NCI-H526 (cell line): ENCODE data around the gene GNG7.
A peak's percentile ranks its signal among the peaks of the same experiment; 100 is the strongest.
"Not testable (repeated sequence)": the region's sequence is repeated elsewhere in the genome, so short reads cannot be mapped to it uniquely, and the experiment has no call there.

Experiments
- DNase-seq, 2 experiments: peaks; one replicate each; lab custom pipeline; 2025; lab: John Stamatoyannopoulos, UW

The GNG7 gene

GRCh38 chr19:2484178-2484937 is 218.1 kb downstream of the GNG7 start:
- no peak for DNase-seq

- DNase-seq = no peak
Observed at GRCh38 chr19:2483484-2484151, 218.9 kb downstream of the GNG7 start.

GRCh38 chr19:2483084-2483483 is 219.4 kb downstream of the GNG7 start:
- DNase-seq = no peak

- no peak for DNase-seq
Observed at GRCh38 chr19:2482354-2483038, 220.0 kb downstream of the GNG7 start.

- DNase-seq = no peak
Observed at GRCh38 chr19:2481466-2481865, 221.0 kb downstream of the GNG7 start.

- DNase-seq = no peak
Observed at GRCh38 chr19:2479556-2480194, 222.8 kb downstream of the GNG7 start.

- DNase-seq = no peak
Observed at GRCh38 chr19:2478756-2479555, 223.5 kb downstream of the GNG7 start.

GRCh38 chr19:2478278-2478755 is 224.2 kb downstream of the GNG7 start:
- DNase-seq = peak in 1 of 2 experiments; percentile 69

- no peak for DNase-seq
Observed at GRCh38 chr19:2477732-2478191, 224.7 kb downstream of the GNG7 start.

GRCh38 chr19:2477141-2477710 is 225.3 kb downstream of the GNG7 start:
- peak in 1 of 2 experiments; percentile 25 for DNase-seq

GRCh38 chr19:2476451-2477140 is 225.9 kb downstream of the GNG7 start:
- no peak for DNase-seq

GRCh38 chr19:2475702-2476450 is 226.6 kb downstream of the GNG7 start, which contains the start of gene GADD45B:
GADD45B (plus strand) TSS chr19:2476127; CDS start chr19:2476359, 232 bp downstream.
- DNase-seq = peak; percentile 64 to 87

- peak in 1 of 2 experiments; percentile 35 for DNase-seq
Observed at GRCh38 chr19:2475018-2475701, 227.3 kb downstream of the GNG7 start.

- DNase-seq = peak in 1 of 2 experiments; percentile 72
Observed at GRCh38 chr19:2474232-2475017, 228.1 kb downstream of the GNG7 start.

GRCh38 chr19:2469915-2470200 is 232.6 kb downstream of the GNG7 start:
- not testable (repeated sequence) for DNase-seq

GRCh38 chr19:2469102-2469914 is 233.2 kb downstream of the GNG7 start:
- DNase-seq = no peak

GRCh38 chr19:2468596-2468995 is 233.9 kb downstream of the GNG7 start:
- DNase-seq = no peak
